ENCODE measurements around the gene CDK5. TPM values are rescaled to one million over a fixed set of nuclear protein-coding genes. Genes with fewer than 3 reads are reported as not detected.
"Not testable (repeated sequence)": the region's sequence is repeated elsewhere in the genome, so short reads cannot be mapped to it uniquely, and the experiment has no call there.

CDK5 gene
- total RNA-seq, 2 experiments from 2014 or later = 17.6 to 18.2 TPM

GRCh38 chr7:151028948-151029501 is 28.7 kb downstream of the CDK5 start:
- Mint-ChIP-seq H3K4me1 (peaks cover 31% of the 10 kb centered on the region), H3K4me3 (peak overlapping the region; percentile 95), H3K27me3 (no peaks in the 10 kb centered on the region), H3K36me3 (ENCODE audit: low read depth) (peaks cover 8% of the 10 kb centered on the region), H3K9me3 (no peaks in the 10 kb centered on the region), H3K27ac (peak overlapping the region; percentile 85)
- CTCF ChIA-PET = interaction anchor here (1.0 to 2.1 kb wide), 16 partner anchors 10 to 95 kb away, joined by 3 to 38 read pairs (median 8); partner anchors contain the start of gene FASTK
- POLR2A ChIA-PET = interaction anchor here (1.3 to 2.0 kb wide), 11 partner anchors 10 to 60 kb away, joined by 3 to 50 read pairs (median 7); partner anchors contain the start of genes SLC4A2 and TMUB1
- no peak for DNase-seq

- Mint-ChIP-seq H3K4me1 (peaks cover 31% of the 10 kb centered on the region), H3K9me3 (no peaks in the 10 kb centered on the region), H3K4me3 (peak within 1 kb of the TSS; percentile 95), H3K27ac (peak within 1 kb of the TSS; percentile 85), H3K27me3 (no peaks in the 10 kb centered on the region), H3K36me3 (ENCODE audit: low read depth) (peaks cover 8% of the 10 kb centered on the region)
- peak; percentile 99 for DNase-seq
- ChIA-PET CTCF (interaction anchor here (0.7 to 2.1 kb wide), 27 partner anchors 10 to 141 kb away, joined by 3 to 38 read pairs (median 5); partner anchors contain the start of genes AGAP3 and FASTK), POLR2A (interaction anchor here (1.3 to 2.0 kb wide), 11 partner anchors 10 to 61 kb away, joined by 3 to 50 read pairs (median 7); partner anchors contain the start of genes SLC4A2 and TMUB1)
Observed at GRCh38 chr7:151028131-151028947, 29.4 kb downstream of the CDK5 start, which contains the start of gene ABCB8. Gene ABCB8, plus strand, starts transcription at chr7:151028450. Its CDS starts 66 bp downstream, at chr7:151028516.

GRCh38 chr7:151027728-151028130 is 30.0 kb downstream of the CDK5 start:
- Mint-ChIP-seq H3K4me1 (peaks cover 31% of the 10 kb centered on the region), H3K27ac (peak overlapping the region; percentile 85), H3K4me3 (peak overlapping the region; percentile 95)
- H3K36me3 Mint-ChIP-seq (ENCODE audit: low read depth); DNase-seq; H3K27me3 Mint-ChIP-seq; H3K9me3 Mint-ChIP-seq: not testable (repeated sequence)
- CTCF ChIA-PET = interaction anchor here (0.9 to 2.1 kb wide), 22 partner anchors 9 to 129 kb away, joined by 3 to 38 read pairs (median 6); partner anchors contain the start of gene AGAP3
- POLR2A ChIA-PET = interaction anchor here (1.3 to 2.0 kb wide), 11 partner anchors 11 to 61 kb away, joined by 3 to 50 read pairs (median 7); partner anchors contain the start of genes SLC4A2 and TMUB1

- H3K36me3 Mint-ChIP-seq (ENCODE audit: low read depth); DNase-seq; H3K27me3 Mint-ChIP-seq; H3K9me3 Mint-ChIP-seq: not testable (repeated sequence)
- Mint-ChIP-seq H3K4me3 (peak overlapping the region; percentile 95), H3K4me1 (peaks cover 31% of the 10 kb centered on the region), H3K27ac (peak overlapping the region; percentile 85)
- ChIA-PET POLR2A (interaction anchor here (1.5 to 2.0 kb wide), 10 partner anchors 10 to 57 kb away, joined by 4 to 50 read pairs (median 8); partner anchors contain the start of genes SLC4A2 and TMUB1), CTCF (interaction anchor here (1.0 to 2.1 kb wide), 13 partner anchors 8 to 129 kb away, joined by 3 to 38 read pairs (median 7); no protein-coding TSS in a partner anchor)
Observed at GRCh38 chr7:151026771-151027727, 30.6 kb downstream of the CDK5 start.

GRCh38 chr7:151025924-151026671 is 31.6 kb downstream of the CDK5 start:
- CTCF ChIA-PET = interaction anchor here (1.0 to 1.8 kb wide), 6 partner anchors 8 to 84 kb away, joined by 3 to 10 read pairs (median 4); no protein-coding TSS in a partner anchor
- H3K4me3 Mint-ChIP-seq = no peak overlapping the region
- H3K4me1 Mint-ChIP-seq = peaks cover 26% of the 10 kb centered on the region
- H3K27ac Mint-ChIP-seq = no peak overlapping the region
- H3K36me3 Mint-ChIP-seq (ENCODE audit: low read depth) = peaks cover 3% of the 10 kb centered on the region
- POLR2A ChIA-PET = interaction anchor here (1.8 to 1.9 kb wide), 2 partner anchors 12 to 15 kb away, joined by 5 to 7 read pairs; no protein-coding TSS in a partner anchor
- no peaks in the 10 kb centered on the region for H3K9me3 Mint-ChIP-seq
- H3K27me3 Mint-ChIP-seq = peaks cover 6% of the 10 kb centered on the region
- no peak for DNase-seq

GRCh38 chr7:151024435-151025056 is 33.2 kb downstream of the CDK5 start, which contains the start of gene ATG9B:
Gene ATG9B, minus strand, starts transcription at chr7:151024494. Its CDS starts 71 bp downstream, at chr7:151024423.
- no peak within 1 kb of the TSS for H3K4me3 Mint-ChIP-seq
- peaks cover 3% of the 10 kb centered on the region for H3K36me3 Mint-ChIP-seq (ENCODE audit: low read depth)
- ChIA-PET CTCF (interaction anchor here (1.4 kb wide), 1 partner anchor 11 kb away, joined by 3 read pairs; no protein-coding TSS in a partner anchor), POLR2A (no interaction called here)
- peaks cover 28% of the 10 kb centered on the region for H3K4me1 Mint-ChIP-seq
- H3K27ac Mint-ChIP-seq = no peak within 1 kb of the TSS
- H3K27me3 Mint-ChIP-seq = peaks cover 21% of the 10 kb centered on the region
- no peaks in the 10 kb centered on the region for H3K9me3 Mint-ChIP-seq
- DNase-seq = no peak

GRCh38 chr7:151023232-151023631 is 34.5 kb downstream of the CDK5 start:
- no peaks in the 10 kb centered on the region for H3K9me3 Mint-ChIP-seq
- peaks cover 30% of the 10 kb centered on the region for H3K4me1 Mint-ChIP-seq
- POLR2A ChIA-PET = no interaction called here
- CTCF ChIA-PET = interaction anchor here (2.0 kb wide), 1 partner anchor 38 kb away, joined by 8 read pairs; no protein-coding TSS in a partner anchor
- no peak for DNase-seq
- H3K27me3 Mint-ChIP-seq = peaks cover 31% of the 10 kb centered on the region
- peaks cover 3% of the 10 kb centered on the region for H3K36me3 Mint-ChIP-seq (ENCODE audit: low read depth)
- no peak overlapping the region for H3K27ac Mint-ChIP-seq
- no peak overlapping the region for H3K4me3 Mint-ChIP-seq

- peaks cover 32% of the 10 kb centered on the region for H3K27me3 Mint-ChIP-seq
- H3K27ac Mint-ChIP-seq = no peak overlapping the region
- CTCF ChIA-PET = interaction anchor here (1.1 to 5.7 kb wide), 4 partner anchors 11 to 112 kb away, joined by 3 to 57 read pairs (median 7); no protein-coding TSS in a partner anchor
- H3K4me3 Mint-ChIP-seq = no peak overlapping the region
- no peaks in the 10 kb centered on the region for H3K9me3 Mint-ChIP-seq
- peaks cover 6% of the 10 kb centered on the region for H3K36me3 Mint-ChIP-seq (ENCODE audit: low read depth)
- DNase-seq = no peak
- POLR2A ChIA-PET = interaction anchor here (3.4 to 7.7 kb wide), 2 partner anchors 8 to 11 kb away, joined by 34 to 50 read pairs; partner anchors contain the start of gene ABCB8
- peaks cover 41% of the 10 kb centered on the region for H3K4me1 Mint-ChIP-seq
Observed at GRCh38 chr7:151020231-151020630, 37.5 kb downstream of the CDK5 start.

GRCh38 chr7:151019130-151019447 is 38.6 kb downstream of the CDK5 start:
- Mint-ChIP-seq H3K27me3 (peaks cover 32% of the 10 kb centered on the region), H3K4me1 (peaks cover 52% of the 10 kb centered on the region), H3K9me3 (no peaks in the 10 kb centered on the region), H3K4me3 (peak overlapping the region; percentile 18), H3K36me3 (ENCODE audit: low read depth) (peaks cover 14% of the 10 kb centered on the region), H3K27ac (no peak overlapping the region)
- POLR2A ChIA-PET = interaction anchor here (0.6 to 7.7 kb wide), 8 partner anchors 9 to 263 kb away, joined by 3 to 50 read pairs (median 4); partner anchors contain the start of gene ABCB8
- CTCF ChIA-PET = interaction anchor here (0.9 to 5.7 kb wide), 28 partner anchors 9 to 517 kb away, joined by 3 to 57 read pairs (median 4); partner anchors contain the start of genes ABCB8 and SLC4A2
- DNase-seq = no peak

- Mint-ChIP-seq H3K27me3 (peaks cover 32% of the 10 kb centered on the region), H3K27ac (no peak overlapping the region), H3K4me1 (peaks cover 58% of the 10 kb centered on the region), H3K36me3 (ENCODE audit: low read depth) (peaks cover 14% of the 10 kb centered on the region), H3K4me3 (peak overlapping the region; percentile 66), H3K9me3 (no peaks in the 10 kb centered on the region)
- CTCF ChIA-PET = interaction anchor here (0.6 to 5.7 kb wide), 39 partner anchors 8 to 516 kb away, joined by 3 to 57 read pairs (median 4); partner anchors contain the start of genes ABCB8, FASTK, NOS3 and SLC4A2
- DNase-seq = peak; percentile 38
- POLR2A ChIA-PET = interaction anchor here (0.6 to 7.7 kb wide), 10 partner anchors 9 to 570 kb away, joined by 3 to 50 read pairs (median 4); partner anchors contain the start of gene ABCB8
Observed at GRCh38 chr7:151018421-151019129, 39.1 kb downstream of the CDK5 start.
